DMS153 treated with DMSO at 0.1 percent for 48 hours (cell line): ENCODE results near the gene COL2A1.

ENCODE experiments used
- DNase-seq: peaks from one replicate; lab custom pipeline; 2025; ENCODE audit not compliant: unreplicated experiment; lab: John Stamatoyannopoulos, UW

Gene COL2A1

DNA sequence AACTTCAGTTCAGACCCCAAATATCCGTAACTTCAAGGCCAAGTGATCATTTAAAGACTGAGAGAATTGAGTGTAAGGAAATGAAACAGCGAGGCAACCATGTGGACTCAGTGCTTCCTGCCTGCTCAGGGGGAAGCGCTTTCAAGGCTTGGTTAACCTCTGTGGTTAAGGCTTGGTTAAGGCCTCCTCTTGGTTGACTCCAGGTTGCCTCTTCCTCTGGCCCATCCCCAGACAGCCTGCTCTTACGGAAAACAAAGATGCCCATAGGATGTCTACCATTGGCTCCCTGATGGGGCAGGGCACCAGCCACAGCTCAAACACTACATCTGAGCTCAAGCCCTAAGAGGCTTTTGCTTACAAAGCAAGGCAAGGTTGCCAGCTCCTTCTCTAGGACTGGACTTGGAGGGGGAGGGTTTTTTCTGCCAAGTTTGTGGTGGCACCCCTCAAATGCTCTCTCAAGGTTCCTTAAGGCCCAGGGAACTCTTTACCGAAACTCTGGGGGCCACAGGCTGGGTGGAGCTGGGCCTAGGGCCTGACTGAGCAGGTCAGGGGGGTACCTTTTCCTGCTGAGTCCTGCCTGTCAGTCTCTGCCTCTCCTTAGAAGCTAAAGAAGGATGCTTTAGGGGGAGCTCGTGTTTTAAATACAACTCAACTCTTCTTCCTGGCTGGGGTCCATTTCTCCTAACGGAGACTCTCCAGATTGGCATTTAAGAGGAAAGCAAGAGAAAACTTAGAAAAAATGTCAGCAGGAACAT is 13.7 kb downstream of the COL2A1 start:
- no peak for DNase-seq

GRCh38 chr12:47989666-47990065 is 14.6 kb downstream of the COL2A1 start:
- DNase-seq, result no peak

DNA sequence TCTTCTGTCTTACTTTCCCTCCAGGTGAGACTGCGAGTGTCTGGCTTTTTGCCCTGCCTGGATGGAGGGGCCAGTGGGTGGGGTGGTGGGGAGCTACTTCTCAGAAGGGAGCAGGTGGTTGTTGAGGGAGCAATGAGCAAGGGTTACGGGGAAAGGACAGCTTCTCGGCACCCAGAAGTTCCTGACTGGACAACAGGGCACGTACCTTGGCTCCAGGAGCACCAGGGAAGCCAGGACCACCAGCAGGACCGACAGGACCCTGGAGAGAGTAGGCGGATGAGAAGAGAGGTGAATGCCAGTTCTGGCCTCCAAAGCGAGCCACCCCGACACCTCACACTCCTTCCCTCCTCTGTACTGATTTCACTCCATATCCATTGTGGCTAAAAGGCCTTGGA is 15.3 kb downstream of the COL2A1 start:
- DNase-seq, result no peak

- DNase-seq, result no peak
Observed at GRCh38 chr12:47988073-47989022, 15.9 kb downstream of the COL2A1 start.

DNA sequence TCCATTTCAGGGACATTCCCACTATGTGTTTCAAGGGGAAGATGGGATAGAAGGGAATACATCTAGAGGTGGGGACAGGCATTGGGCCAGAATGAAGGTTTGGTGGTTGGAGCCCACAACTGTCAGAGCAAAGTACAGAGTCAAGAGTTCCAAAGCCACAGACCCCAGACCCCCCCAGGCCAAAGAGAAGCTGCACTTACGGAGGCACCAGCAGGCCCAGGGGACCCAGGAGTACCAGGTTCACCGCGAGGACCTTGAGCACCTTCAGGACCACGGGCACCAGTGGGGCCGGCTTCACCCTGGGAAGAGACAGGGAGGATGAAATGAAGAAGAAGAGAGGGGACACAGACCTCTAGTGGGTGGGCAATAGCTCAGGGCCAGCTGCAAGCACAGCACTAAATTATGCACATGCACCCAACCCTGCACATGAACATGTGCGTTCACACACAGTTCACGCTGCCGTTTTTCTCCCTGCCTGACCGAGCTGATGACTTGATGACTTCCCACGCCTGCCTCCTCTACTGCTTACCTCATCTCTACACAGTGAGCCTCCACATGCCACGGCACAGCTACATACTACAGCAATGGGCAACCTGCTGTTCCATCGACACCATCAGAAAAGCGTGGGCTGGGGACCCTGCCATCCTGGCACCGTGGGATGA is 16.7 kb downstream of the COL2A1 start:
- no peak for DNase-seq

DNA sequence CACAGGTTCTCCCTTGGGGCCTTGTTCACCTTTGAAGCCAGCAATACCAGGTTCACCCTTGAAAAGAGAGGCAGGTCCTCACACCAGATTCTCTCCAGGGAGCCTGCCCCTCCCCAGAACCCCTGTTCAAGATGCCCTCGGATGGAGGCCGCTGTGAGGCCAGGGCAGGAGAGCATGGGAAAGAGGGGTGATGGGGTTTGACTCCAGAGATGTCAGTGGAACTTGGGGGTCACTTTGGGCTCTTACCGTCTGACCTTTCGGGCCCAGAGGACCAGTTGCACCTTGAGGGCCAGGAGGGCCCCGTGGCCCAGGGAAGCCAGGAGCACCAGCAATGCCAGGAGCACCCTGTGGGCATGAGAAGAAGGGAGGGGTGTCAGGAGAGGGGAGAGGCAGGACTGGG is 17.4 kb downstream of the COL2A1 start:
- no peak for DNase-seq

DNA sequence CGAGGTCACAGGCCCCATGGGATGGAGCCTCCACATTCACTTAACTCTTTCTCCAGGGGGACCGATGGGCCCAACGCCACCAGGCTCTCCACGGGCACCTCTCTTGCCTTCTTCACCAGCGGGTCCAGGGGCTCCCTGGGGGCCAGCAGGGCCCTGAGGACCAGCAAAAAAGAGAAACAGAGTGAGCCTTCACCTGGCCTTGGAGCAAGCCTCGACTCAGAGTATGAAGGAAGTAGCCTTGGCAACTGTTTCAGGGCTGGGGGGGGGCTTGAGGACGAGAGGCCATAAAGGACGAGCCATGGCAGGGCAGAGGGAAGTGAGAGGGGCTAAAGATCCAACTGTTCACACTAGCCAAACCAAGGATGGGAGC is 18.0 kb downstream of the COL2A1 start:
- DNase-seq, result no peak

DNA sequence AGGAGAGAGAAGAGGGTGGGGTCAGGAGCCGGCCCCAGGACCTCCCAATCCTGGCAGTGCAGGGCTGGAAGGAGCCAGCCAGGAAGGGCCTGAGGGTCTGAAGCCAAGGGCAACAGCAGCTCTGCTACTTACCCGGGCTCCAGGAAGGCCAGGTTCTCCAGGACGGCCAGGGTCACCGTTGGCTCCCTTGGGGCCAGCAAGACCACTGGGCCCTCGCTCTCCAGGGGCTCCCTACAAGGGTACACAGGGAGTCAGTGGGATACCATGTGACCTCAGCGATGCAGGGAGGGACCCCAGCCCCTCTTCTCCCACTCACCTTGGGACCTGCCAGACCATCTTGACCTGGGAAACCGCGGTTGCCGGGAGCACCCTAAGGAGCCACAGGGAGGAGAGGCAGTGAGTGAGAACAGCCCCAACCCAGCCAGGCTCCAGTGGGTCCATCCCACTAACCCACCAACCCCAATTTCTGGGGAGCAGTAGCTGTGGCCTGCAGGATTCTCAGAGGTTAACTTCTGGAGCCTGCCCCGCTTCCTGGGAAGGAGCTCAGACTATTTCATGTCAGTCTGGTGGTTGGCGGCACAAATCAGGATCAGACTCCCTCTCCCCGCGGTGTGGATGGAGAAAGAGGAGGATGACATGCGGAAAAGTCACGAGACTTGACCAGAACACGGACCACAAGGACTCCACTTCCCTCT is 18.5 kb downstream of the COL2A1 start:
- no peak for DNase-seq

DNA sequence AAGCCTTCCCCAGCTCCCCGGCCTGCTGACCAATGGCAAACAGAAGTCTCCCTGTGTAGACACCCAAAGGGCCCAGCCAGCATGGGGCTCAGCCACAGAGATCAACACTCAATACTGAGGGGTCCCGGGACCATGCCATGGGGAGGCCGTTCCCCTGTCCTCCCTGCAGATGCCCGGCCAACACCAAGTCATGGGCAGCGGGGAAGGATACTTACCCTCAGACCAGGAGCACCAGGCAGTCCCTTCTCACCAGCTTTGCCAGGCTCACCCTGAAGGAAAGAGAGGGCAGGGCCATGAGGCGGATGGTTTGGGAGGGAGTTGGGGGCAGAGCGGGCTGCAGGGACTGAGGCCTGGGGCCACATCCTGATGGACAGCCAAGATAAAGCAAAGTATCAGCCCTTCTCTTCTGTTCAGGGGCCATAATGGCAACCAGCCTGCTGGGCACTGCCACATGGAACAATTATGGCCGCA is 19.9 kb downstream of the COL2A1 start:
- DNase-seq, result no peak

- DNase-seq, result no peak
Observed at GRCh38 chr12:47983541-47984115, 20.6 kb downstream of the COL2A1 start.

DNA sequence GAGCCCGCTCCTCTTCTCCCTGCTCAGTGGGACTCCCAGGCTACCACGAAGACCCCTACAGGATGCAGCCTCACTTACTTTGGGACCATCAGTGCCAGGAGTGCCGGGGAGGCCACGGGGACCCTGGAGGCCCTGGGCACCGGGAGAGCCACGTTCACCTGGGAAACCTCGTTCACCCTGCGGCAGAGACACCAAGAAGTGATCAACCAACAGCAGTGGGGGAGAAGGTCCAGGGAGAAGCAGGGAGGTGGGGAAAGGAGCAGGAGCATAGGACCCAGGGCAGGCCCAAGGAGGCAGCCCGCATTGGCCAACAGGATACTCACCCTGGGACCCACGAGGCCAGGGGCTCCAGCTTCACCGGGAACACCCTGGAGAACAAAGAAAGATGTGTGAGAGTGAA is 21.5 kb downstream of the COL2A1 start:
- no peak for DNase-seq

DNA sequence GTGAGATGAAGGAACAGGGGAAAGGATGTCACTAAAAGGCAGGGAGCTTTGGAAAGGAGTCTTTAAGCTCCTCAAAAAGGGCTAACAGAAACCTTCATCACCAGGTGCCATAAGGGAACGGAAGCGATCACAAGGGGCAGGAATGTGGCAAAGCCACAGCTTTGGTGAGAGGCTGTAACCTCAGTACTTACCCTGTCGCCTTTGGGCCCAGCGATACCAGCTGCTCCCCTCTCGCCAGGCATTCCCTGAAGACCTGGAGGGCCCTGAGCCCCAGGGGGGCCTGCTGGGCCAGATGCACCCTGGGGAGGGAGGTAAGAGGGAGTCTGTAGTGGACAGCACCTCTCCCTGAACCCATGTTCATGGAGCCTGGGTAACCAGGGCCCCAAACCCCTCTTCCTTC is 22.0 kb downstream of the COL2A1 start:
- DNase-seq, result no peak

GRCh38 chr12:47981496-47982260 is 22.6 kb downstream of the COL2A1 start:
- no peak for DNase-seq

DNA sequence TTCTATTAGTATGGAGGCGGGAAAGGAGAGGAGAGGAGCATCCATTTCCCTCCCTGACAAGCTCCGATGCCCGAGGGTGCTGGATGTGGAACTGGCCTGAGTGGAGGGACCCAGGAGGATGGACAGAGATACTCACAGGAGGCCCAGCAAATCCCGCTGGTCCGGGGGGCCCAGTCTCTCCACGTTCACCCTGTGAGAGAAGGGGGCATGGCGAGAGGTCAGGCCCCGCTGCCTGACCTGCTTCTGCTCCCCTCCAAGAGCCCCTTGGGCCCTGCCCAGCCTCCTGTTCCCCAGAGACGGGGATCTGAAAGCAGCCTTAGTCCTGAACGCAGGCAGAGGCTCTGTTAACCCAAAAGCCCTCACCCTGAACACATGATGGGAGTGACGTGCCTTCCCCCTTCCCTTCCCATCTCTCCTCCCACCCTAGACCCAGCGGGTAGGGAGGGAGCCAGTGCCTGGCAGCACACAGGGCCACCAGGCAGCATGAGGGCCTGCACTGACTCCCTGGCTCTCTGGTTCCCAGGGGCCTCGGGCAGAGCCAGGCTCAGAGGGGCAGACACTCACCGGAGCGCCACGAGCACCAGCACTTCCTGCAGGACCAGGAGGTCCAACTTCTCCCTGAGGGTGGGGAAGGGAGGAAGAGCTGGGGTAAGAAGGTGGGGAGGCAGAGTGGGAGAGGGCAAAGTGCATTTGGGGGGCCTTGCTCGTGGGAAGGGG is 23.3 kb downstream of the COL2A1 start:
- DNase-seq, result no peak

DNA sequence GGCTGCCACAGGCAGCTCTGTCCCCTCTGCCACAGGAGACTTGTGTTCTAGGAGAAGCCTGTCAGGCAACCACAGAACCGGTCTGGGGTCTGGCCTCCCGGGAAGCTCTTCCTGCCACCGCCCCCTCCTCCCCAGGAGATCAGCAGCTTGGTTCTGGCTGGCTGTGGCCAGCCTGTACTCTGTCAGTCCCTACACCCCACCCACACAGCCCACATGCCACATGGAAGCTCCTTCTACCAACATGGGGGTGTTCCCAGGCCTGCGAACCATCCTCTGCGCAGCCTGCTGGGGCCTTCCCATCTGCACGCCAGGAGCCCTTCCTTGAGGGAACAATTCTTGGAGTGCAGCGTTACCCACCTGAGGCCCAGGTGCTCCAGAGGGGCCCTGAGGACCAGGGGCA is 24.1 kb downstream of the COL2A1 start:
- DNase-seq, result no peak

GRCh38 chr12:47979686-47980085 is 24.6 kb downstream of the COL2A1 start:
- DNase-seq, result no peak

- DNase-seq, result no peak
Observed at GRCh38 chr12:47979166-47979565, 25.1 kb downstream of the COL2A1 start.

- no peak for DNase-seq
Observed at GRCh38 chr12:47978598-47978873, 25.7 kb downstream of the COL2A1 start.

- no peak for DNase-seq
Observed at GRCh38 chr12:47977772-47978597, 26.3 kb downstream of the COL2A1 start.
